ENCODE measurements around the gene ROBO2. TPM values are rescaled to one million over a fixed set of nuclear protein-coding genes. Genes with fewer than 3 reads are reported as not detected.

The ROBO2 gene
- polyA plus RNA-seq, 1 of the 3 experiments (the other 2 are of a cell fraction): not detected

- no peaks in the 10 kb centered on the region for H3K79me2 ChIP-seq (ENCODE audit: insufficient read depth)
- H3K27ac ChIP-seq (ENCODE audit: low read depth in 2 of 2, low read length in 1 of 2): no peak overlapping the region
- no peaks in the 10 kb centered on the region; a peak in 1 of 4 replicates for H3K4me1 ChIP-seq (ENCODE audit: control insufficient read depth in 1 of 2, insufficient read depth in 2 of 2, low read depth in 1 of 2, low read length in 1 of 2)
- no peaks in the 10 kb centered on the region for H3F3A ChIP-seq (replicated peaks; ENCODE audit: insufficient read depth)
- no peaks in the 10 kb centered on the region for H4K20me1 ChIP-seq (ENCODE audit: insufficient read depth)
- no peaks in the 10 kb centered on the region for H3K9me2 ChIP-seq
- no peaks in the 10 kb centered on the region for H3K9me3 ChIP-seq
- H2AFZ ChIP-seq (ENCODE audit: low read depth): no peak overlapping the region
- no peak overlapping the region for H3K9ac ChIP-seq
- DNase-seq: no peak
- POLR2A ChIA-PET: no interaction called here
- H3K36me3 ChIP-seq (replicated peaks in 1 of 2; ENCODE audit: control insufficient read depth in 1 of 2, insufficient read depth in 2 of 2, low read length in 1 of 2): no peaks in the 10 kb centered on the region
- TF ChIP-seq EP300 (IDR thresholded peaks at IDR 0.05; ENCODE audit: borderline replicate concordance in 1 of 2, low read depth in 1 of 2, low read length in 1 of 2) (no peak), EZH2phosphoT487 (IDR thresholded peaks at IDR 0.05; ENCODE audit: borderline replicate concordance, low read depth) (no peak), YY1 (IDR thresholded peaks at IDR 0.05; ENCODE audit: low read depth) (no peak), JUND (IDR thresholded peaks at IDR 0.05) (no peak), IRF3 (IDR thresholded peaks at IDR 0.05; ENCODE audit: low read depth, low read length) (no peak), NFIC (IDR thresholded peaks at IDR 0.05; ENCODE audit: borderline replicate concordance) (no peak), TEAD4 (IDR thresholded peaks at IDR 0.05; ENCODE audit: borderline replicate concordance, insufficient read depth) (no peak), NRF1 (IDR thresholded peaks at IDR 0.05; ENCODE audit: low read depth, low read length) (no peak), SIN3A (IDR thresholded peaks at IDR 0.05; ENCODE audit: borderline replicate concordance, low read depth, low read length) (no peak)
- TF ChIP-seq, protein P1, sequence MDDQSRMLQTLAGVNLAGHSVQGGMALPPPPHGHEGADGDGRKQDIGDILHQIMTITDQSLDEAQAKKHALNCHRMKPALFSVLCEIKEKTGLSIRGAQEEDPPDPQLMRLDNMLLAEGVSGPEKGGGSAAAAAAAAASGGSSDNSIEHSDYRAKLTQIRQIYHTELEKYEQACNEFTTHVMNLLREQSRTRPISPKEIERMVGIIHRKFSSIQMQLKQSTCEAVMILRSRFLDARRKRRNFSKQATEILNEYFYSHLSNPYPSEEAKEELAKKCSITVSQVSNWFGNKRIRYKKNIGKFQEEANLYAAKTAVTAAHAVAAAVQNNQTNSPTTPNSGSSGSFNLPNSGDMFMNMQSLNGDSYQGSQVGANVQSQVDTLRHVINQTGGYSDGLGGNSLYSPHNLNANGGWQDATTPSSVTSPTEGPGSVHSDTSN (IDR thresholded peaks at IDR 0.05): no peak
- TF ChIP-seq, protein P2, sequence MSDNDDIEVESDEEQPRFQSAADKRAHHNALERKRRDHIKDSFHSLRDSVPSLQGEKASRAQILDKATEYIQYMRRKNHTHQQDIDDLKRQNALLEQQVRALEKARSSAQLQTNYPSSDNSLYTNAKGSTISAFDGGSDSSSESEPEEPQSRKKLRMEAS (IDR thresholded peaks at IDR 0.05; ENCODE audit: low read depth): no peak
- CTCF ChIA-PET: no interaction called here
- no peak overlapping the region for H3K4me3 ChIP-seq (ENCODE audit: low read depth in 2 of 2, low read length in 1 of 2)
- WGBS (ENCODE audit: low lambda C conversion rate): 35% methylated on average over 2 of the region's 2 CpGs
- no peaks in the 10 kb centered on the region for H3K27me3 ChIP-seq (ENCODE audit: insufficient read depth)
- H3K4me2 ChIP-seq: no peak overlapping the region
Observed at GRCh38 chr3:77535116-77535515, 495.2 kb downstream of the ROBO2 start.

DNA sequence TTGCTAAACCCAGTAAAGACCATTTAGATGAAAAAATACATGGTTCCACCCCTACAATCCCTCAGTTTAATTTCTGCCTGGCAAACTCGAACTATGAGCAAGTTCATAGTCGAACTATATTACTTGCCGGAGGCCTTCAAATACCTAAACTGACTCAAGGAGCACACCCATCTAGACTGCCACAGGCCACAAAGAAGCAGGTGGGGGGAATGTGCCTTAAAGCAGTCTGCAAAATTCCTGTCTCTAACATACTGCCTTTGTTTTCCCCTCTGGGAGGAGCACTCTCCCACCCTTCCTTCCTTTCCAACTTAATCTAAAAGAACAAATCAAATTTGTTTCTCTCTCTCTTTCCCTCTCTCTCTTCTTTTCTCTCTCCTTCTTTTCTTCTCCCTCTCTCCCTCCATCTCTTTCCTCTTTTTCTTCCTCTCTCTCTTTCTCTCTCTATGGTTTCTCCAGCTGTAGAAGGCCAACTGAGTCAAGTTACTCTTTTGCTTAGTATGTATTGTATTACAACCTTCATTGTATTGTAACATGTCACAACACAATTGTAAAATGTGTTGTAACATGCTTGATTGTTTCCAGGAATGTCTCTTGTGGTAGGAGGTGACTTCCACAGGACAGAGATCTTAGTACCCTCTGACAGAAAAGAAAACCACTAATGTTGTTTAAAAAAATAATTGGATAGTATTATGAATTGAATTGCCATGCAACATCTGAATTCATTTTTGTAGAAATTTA lies 496.3 kb downstream of the ROBO2 start:
- Histone ChIP-seq H3K79me2 (ENCODE audit: insufficient read depth) (no peaks in the 10 kb centered on the region), H3K9me2 (no peaks in the 10 kb centered on the region), H3K27me3 (ENCODE audit: insufficient read depth) (no peaks in the 10 kb centered on the region), H3K9ac (no peak overlapping the region), H3K4me3 (ENCODE audit: low read depth in 2 of 2, low read length in 1 of 2) (no peak overlapping the region), H3K4me1 (ENCODE audit: control insufficient read depth in 1 of 2, insufficient read depth in 2 of 2, low read depth in 1 of 2, low read length in 1 of 2) (peaks cover 0 to 6% of the 10 kb centered on the region in 2 experiments; a peak in 2 of 4 replicates), H4K20me1 (ENCODE audit: insufficient read depth) (no peaks in the 10 kb centered on the region), H3K9me3 (no peaks in the 10 kb centered on the region), H3F3A (replicated peaks; ENCODE audit: insufficient read depth) (no peaks in the 10 kb centered on the region), H3K36me3 (replicated peaks in 1 of 2; ENCODE audit: control insufficient read depth in 1 of 2, insufficient read depth in 2 of 2, low read length in 1 of 2) (no peaks in the 10 kb centered on the region), H3K27ac (ENCODE audit: low read depth in 2 of 2, low read length in 1 of 2) (no peak overlapping the region), H3K4me2 (no peak overlapping the region), H2AFZ (ENCODE audit: low read depth) (no peak overlapping the region)
- POLR2A ChIA-PET: no interaction called here
- no peak for DNase-seq
- 62% methylated on average over 3 of the region's 3 CpGs for WGBS (ENCODE audit: low lambda C conversion rate)
- CTCF ChIA-PET: no interaction called here
- TF ChIP-seq GABPA (IDR thresholded peaks at IDR 0.05; ENCODE audit: low read depth): no peak
- TF ChIP-seq, protein P3, sequence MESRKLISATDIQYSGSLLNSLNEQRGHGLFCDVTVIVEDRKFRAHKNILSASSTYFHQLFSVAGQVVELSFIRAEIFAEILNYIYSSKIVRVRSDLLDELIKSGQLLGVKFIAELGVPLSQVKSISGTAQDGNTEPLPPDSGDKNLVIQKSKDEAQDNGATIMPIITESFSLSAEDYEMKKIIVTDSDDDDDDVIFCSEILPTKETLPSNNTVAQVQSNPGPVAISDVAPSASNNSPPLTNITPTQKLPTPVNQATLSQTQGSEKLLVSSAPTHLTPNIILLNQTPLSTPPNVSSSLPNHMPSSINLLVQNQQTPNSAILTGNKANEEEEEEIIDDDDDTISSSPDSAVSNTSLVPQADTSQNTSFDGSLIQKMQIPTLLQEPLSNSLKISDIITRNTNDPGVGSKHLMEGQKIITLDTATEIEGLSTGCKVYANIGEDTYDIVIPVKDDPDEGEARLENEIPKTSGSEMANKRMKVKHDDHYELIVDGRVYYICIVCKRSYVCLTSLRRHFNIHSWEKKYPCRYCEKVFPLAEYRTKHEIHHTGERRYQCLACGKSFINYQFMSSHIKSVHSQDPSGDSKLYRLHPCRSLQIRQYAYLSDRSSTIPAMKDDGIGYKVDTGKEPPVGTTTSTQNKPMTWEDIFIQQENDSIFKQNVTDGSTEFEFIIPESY (IDR thresholded peaks at IDR 0.05; ENCODE audit: borderline replicate concordance, low read depth): no peak
- TF ChIP-seq EP300 (IDR thresholded peaks at IDR 0.05; ENCODE audit: borderline replicate concordance in 1 of 2, low read depth in 1 of 2, low read length in 1 of 2): no peak
- TF ChIP-seq, protein P4, sequence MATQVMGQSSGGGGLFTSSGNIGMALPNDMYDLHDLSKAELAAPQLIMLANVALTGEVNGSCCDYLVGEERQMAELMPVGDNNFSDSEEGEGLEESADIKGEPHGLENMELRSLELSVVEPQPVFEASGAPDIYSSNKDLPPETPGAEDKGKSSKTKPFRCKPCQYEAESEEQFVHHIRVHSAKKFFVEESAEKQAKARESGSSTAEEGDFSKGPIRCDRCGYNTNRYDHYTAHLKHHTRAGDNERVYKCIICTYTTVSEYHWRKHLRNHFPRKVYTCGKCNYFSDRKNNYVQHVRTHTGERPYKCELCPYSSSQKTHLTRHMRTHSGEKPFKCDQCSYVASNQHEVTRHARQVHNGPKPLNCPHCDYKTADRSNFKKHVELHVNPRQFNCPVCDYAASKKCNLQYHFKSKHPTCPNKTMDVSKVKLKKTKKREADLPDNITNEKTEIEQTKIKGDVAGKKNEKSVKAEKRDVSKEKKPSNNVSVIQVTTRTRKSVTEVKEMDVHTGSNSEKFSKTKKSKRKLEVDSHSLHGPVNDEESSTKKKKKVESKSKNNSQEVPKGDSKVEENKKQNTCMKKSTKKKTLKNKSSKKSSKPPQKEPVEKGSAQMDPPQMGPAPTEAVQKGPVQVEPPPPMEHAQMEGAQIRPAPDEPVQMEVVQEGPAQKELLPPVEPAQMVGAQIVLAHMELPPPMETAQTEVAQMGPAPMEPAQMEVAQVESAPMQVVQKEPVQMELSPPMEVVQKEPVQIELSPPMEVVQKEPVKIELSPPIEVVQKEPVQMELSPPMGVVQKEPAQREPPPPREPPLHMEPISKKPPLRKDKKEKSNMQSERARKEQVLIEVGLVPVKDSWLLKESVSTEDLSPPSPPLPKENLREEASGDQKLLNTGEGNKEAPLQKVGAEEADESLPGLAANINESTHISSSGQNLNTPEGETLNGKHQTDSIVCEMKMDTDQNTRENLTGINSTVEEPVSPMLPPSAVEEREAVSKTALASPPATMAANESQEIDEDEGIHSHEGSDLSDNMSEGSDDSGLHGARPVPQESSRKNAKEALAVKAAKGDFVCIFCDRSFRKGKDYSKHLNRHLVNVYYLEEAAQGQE (IDR thresholded peaks at IDR 0.05; ENCODE audit: low read depth, low read length): no peak
- no peak for TF ChIP-seq SIN3A (IDR thresholded peaks at IDR 0.05; ENCODE audit: borderline replicate concordance, low read depth, low read length)
- no peak for TF ChIP-seq MEF2A (IDR thresholded peaks at IDR 0.05; ENCODE audit: borderline replicate concordance, low read depth)
- TF ChIP-seq SMC3 (IDR thresholded peaks at IDR 0.05; ENCODE audit: low read depth, low read length): no peak
- no peak for TF ChIP-seq GATA2 (CRISPR knock-in tag; IDR thresholded peaks at IDR 0.05)

All from SK-N-SH (cell line).